ENCODE measurements around the gene SLC27A5. TPM values are rescaled to one million over a fixed set of nuclear protein-coding genes. Genes with fewer than 3 reads are reported as not detected.
A peak's percentile ranks its signal among the peaks of the same experiment; 100 is the strongest.
"Not testable (repeated sequence)": the region's sequence is repeated elsewhere in the genome, so short reads cannot be mapped to it uniquely, and the experiment has no call there.

Gene SLC27A5
- total RNA-seq, 1 experiment from 2014 or later = 1.2 TPM

DNA sequence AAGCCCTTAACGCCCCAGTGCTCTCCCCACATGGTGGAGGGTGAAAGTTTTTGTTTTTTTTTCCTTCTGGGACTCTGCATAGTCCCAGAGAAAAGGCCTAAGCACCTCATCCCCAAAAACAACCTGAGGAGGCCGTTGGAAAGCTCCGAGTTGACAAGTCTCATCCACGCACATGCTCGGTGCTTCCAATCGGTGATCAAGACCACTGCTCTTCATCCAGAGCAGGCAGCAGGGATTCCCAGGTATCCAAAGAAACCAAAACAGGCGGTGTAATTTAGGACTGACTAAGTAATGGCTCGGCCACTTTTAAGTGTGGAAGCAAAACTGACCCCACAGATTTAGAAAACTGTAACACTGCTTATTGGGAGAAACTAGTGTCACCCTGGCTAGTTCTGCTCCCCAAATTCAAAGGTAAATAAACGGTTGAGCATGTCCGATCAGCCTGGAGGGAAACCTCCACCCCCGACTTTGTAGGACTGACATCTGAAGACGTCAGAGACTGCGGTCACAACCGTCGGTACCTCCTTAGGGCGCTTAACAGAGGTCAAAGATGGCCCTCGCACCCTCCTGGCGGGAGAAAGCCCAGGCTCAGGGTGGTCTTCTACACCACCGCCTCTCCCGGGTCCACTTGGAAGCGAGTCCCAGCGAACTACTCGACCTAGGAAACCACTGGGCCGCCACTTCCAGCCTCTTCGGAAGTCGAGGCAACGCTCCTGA is 36.6 kb downstream of the SLC27A5 start:
- H2AFZ ChIP-seq (ENCODE audit: low read length) = peak overlapping the region; percentile 22; the same call in 1 of the 2 replicates
- no peak for DNase-seq
- peaks cover 9% of the 10 kb centered on the region; the same call in 1 of the 2 replicates for H3K79me2 ChIP-seq (ENCODE audit: low read length)
- H3K9me3 ChIP-seq (ENCODE audit: low read length) = no peaks in the 10 kb centered on the region
- peak overlapping the region; percentile 78 for H3K4me3 ChIP-seq (ENCODE audit: low read length)
- peaks cover 28% of the 10 kb centered on the region for H3K4me1 ChIP-seq (ENCODE audit: low read length)
- peak overlapping the region; percentile 91 for H3K9ac ChIP-seq (ENCODE audit: low read length)
- 0 out of 2 replicates have a peak, but pooled peaks cover 8% of the 10 kb centered on the region for H3K36me3 ChIP-seq (ENCODE audit: insufficient read depth, low read length)
- peak overlapping the region; percentile 92 for H3K4me2 ChIP-seq (ENCODE audit: low read depth, low read length, poor library complexity, severe bottlenecking)
- H3K27ac ChIP-seq (ENCODE audit: low read length) = peak overlapping the region; percentile 67
- H3K9me2 ChIP-seq (replicated peaks; ENCODE audit: insufficient read depth, low read length) = no peaks in the 10 kb centered on the region
- no peaks in the 10 kb centered on the region for H4K20me1 ChIP-seq (ENCODE audit: insufficient read depth, low read depth, low read length)
- H3K27me3 ChIP-seq (ENCODE audit: low read length) = no peaks in the 10 kb centered on the region

DNA sequence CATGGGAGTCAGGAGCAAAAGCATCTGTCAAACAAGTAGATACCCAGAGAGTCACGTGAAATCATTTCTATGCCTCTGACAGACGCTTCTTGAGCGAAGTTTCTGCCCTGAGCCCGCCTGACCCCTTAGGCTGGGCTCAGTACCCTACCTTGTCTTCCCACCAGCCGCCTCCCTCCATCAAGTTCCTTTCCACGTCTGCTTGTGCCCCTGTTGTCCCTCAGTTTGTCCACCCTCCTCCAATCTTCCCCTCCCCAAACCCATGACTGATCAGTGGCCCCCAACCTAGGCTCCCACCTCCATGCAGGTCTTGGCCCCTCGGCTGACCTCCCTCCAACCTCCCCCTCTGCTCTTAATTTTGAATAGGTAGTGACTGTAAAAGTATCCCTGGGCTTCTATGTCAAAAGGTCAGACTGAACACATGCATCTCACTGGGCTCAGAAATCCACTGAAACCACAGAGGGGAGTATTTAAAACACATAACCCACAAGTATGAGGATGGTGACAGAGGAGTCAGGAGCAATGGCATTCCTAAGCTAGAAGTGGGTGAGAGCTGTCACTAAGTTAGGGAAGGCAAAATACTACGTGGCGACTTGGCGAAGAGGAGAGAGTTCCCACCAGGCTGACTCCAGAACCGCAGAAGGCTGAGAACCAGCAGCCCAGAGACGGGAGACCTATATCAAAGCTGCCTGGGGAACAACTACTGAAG is 37.3 kb downstream of the SLC27A5 start:
- H3K79me2 ChIP-seq (ENCODE audit: low read length) = peaks cover 11% of the 10 kb centered on the region
- no peaks in the 10 kb centered on the region for H3K27me3 ChIP-seq (ENCODE audit: low read length)
- H3K9ac ChIP-seq (ENCODE audit: low read length) = peak overlapping the region; percentile 91; the same call in 1 of the 2 replicates
- H3K9me3 ChIP-seq (ENCODE audit: low read length) = no peaks in the 10 kb centered on the region
- H2AFZ ChIP-seq (ENCODE audit: low read length) = no peak overlapping the region
- peaks cover 28% of the 10 kb centered on the region for H3K4me1 ChIP-seq (ENCODE audit: low read length)
- no peak overlapping the region for H3K27ac ChIP-seq (ENCODE audit: low read length)
- H3K4me3 ChIP-seq (ENCODE audit: low read length) = peak overlapping the region; percentile 78; the same call in 1 of the 2 replicates
- H3K9me2 ChIP-seq (replicated peaks; ENCODE audit: insufficient read depth, low read length) = no peaks in the 10 kb centered on the region
- peaks cover 8% of the 10 kb centered on the region; the same call in 1 of the 2 replicates for H3K36me3 ChIP-seq (ENCODE audit: insufficient read depth, low read length)
- peak overlapping the region; percentile 92 for H3K4me2 ChIP-seq (ENCODE audit: low read depth, low read length, poor library complexity, severe bottlenecking)
- DNase-seq = no peak
- no peaks in the 10 kb centered on the region for H4K20me1 ChIP-seq (ENCODE audit: insufficient read depth, low read depth, low read length)

DNA sequence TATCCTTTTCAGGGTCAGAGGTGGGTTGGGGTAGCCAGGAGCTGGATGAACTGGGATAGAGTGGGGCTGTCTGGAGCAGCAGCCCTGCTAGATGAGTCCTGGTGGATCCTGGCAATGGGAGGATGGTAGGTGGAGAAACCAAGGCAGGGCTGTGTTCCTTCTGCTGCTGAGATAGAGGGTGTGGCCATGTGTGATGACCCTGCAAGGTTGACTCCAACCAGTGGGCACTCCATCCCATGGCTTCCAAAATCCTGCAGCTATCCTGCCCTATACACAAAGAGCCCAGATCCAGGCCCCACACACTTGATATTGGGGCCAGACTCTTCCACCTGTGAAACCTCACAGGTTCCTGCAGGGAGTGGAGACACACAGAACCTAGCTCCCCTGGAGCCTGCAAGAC is 38.0 kb downstream of the SLC27A5 start:
- no peak overlapping the region for H2AFZ ChIP-seq (ENCODE audit: low read length)
- H3K27ac ChIP-seq (ENCODE audit: low read length) = no peak overlapping the region
- H3K36me3 ChIP-seq (ENCODE audit: insufficient read depth, low read length) = peaks cover 8% of the 10 kb centered on the region; the same call in 1 of the 2 replicates
- peaks cover 28% of the 10 kb centered on the region for H3K4me1 ChIP-seq (ENCODE audit: low read length)
- no peaks in the 10 kb centered on the region for H4K20me1 ChIP-seq (ENCODE audit: insufficient read depth, low read depth, low read length)
- H3K4me2 ChIP-seq (ENCODE audit: low read depth, low read length, poor library complexity, severe bottlenecking) = no peak overlapping the region
- no peaks in the 10 kb centered on the region for H3K27me3 ChIP-seq (ENCODE audit: low read length)
- H3K9me3 ChIP-seq (ENCODE audit: low read length) = no peaks in the 10 kb centered on the region
- peaks cover 17% of the 10 kb centered on the region for H3K79me2 ChIP-seq (ENCODE audit: low read length)
- no peaks in the 10 kb centered on the region for H3K9me2 ChIP-seq (replicated peaks; ENCODE audit: insufficient read depth, low read length)
- no peak for DNase-seq
- H3K4me3 ChIP-seq (ENCODE audit: low read length) = no peak overlapping the region
- peak overlapping the region; percentile 4; the same call in 1 of the 2 replicates for H3K9ac ChIP-seq (ENCODE audit: low read length)

DNA sequence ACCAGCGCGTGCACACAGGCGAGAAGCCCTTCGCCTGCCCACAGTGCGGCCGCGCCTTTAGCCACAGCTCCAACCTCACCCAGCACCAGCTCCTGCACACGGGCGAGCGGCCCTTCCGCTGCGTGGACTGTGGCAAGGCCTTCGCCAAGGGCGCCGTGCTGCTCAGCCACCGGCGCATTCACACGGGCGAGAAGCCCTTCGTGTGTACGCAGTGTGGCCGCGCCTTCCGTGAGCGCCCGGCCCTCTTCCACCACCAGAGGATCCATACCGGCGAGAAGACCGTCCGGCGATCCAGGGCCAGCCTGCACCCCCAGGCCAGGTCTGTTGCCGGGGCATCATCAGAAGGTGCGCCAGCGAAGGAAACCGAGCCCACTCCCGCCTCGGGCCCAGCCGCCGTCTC is 40.1 kb downstream of the SLC27A5 start:
- Histone ChIP-seq H3K9me3 (ENCODE audit: low read length) (no peaks in the 10 kb centered on the region), H3K36me3 (ENCODE audit: insufficient read depth, low read length) (peaks cover 8% of the 10 kb centered on the region; the same call in 1 of the 2 replicates), H3K27me3 (ENCODE audit: low read length) (no peaks in the 10 kb centered on the region), H3K4me2 (ENCODE audit: low read depth, low read length, poor library complexity, severe bottlenecking) (no peak overlapping the region), H3K9me2 (replicated peaks; ENCODE audit: insufficient read depth, low read length) (no peaks in the 10 kb centered on the region), H3K4me1 (ENCODE audit: low read length) (peaks cover 26% of the 10 kb centered on the region), H2AFZ (ENCODE audit: low read length) (no peak overlapping the region), H3K4me3 (ENCODE audit: low read length) (no peak overlapping the region), H3K9ac (ENCODE audit: low read length) (no peak overlapping the region), H3K79me2 (ENCODE audit: low read length) (peaks cover 25% of the 10 kb centered on the region), H4K20me1 (ENCODE audit: insufficient read depth, low read depth, low read length) (peaks cover 8% of the 10 kb centered on the region; the same call in 1 of the 2 replicates), H3K27ac (ENCODE audit: low read length) (no peak overlapping the region)
- no peak for DNase-seq

DNA sequence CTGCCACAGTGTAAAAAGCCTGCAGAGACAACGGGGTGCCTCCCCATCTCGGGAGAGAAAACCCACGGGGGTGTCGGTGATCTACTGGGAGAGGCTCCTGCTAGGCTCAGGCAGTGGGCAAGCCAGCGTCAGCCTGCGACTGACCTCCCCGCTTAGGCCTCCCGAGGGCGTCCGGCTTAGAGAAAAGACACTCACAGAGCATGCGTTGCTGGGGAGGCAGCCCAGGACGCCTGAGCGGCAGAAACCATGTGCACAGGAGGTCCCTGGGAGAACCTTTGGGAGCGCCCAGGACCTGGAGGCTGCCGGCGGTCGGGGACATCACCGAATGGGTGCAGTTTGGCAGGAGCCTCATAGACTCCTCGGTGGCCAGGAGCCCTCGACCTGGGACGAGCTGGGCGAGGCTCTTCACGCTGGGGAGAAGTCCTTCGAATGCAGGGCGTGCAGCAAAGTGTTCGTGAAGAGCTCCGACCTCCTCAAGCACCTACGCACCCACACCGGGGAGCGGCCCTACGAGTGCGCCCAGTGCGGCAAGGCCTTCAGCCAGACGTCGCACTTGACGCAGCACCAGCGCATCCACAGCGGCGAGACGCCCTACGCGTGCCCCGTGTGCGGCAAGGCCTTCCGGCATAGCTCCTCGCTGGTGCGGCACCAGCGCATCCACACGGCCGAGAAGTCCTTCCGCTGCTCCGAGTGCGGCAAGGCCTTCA is 40.8 kb downstream of the SLC27A5 start:
- H3K27me3 ChIP-seq (ENCODE audit: low read length); H3K27ac ChIP-seq (ENCODE audit: low read length); H3K4me3 ChIP-seq (ENCODE audit: low read length); H3K36me3 ChIP-seq (ENCODE audit: insufficient read depth, low read length); H3K4me2 ChIP-seq (ENCODE audit: low read depth, low read length, poor library complexity, severe bottlenecking); H4K20me1 ChIP-seq (ENCODE audit: insufficient read depth, low read depth, low read length); DNase-seq; H3K9ac ChIP-seq (ENCODE audit: low read length); H3K9me3 ChIP-seq (ENCODE audit: low read length); H3K9me2 ChIP-seq (replicated peaks; ENCODE audit: insufficient read depth, low read length); H2AFZ ChIP-seq (ENCODE audit: low read length): not testable (repeated sequence)
- peaks cover 25% of the 10 kb centered on the region for H3K79me2 ChIP-seq (ENCODE audit: low read length)
- H3K4me1 ChIP-seq (ENCODE audit: low read length) = peaks cover 27% of the 10 kb centered on the region

DNA sequence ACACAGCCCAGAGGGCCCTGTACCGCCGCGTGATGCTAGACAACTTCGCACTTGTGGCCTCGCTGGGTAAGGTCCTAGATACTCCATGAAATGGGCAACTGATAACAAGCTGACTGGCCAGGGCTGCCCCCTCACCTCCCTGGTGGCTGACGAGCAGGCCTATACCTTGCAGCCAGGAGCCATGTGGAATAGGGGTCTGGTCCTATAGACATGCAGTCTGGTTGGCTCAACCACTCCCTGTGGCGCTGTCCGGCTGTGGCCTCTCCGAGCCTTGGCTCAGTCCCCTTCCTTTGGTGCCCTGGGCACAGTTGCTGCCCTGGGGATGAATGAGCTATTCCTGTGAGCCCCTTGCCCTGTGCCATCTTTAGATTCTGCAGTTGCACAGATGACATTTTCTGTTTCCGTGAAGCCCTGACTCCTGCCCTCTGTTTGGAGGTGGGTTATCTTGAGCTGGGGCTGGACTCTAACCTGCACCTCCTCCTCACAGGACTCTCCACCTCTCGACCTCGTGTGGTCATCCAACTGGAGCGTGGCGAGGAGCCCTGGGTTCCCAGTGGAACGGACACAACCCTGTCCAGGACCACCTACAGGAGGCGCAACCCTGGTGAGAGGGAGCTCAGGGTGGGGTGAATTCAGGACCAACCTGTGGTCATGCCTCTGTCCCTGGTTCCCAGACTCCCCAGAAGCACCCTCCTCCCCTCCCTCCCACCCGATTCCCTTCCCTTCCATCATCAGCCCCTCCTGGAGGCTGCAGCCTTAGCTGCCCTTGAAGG is 42.4 kb downstream of the SLC27A5 start:
- no peak for DNase-seq
- no peak overlapping the region for H3K9ac ChIP-seq (ENCODE audit: low read length)
- H4K20me1 ChIP-seq (ENCODE audit: insufficient read depth, low read depth, low read length) = peaks cover 8% of the 10 kb centered on the region; the same call in 1 of the 2 replicates
- no peaks in the 10 kb centered on the region for H3K9me2 ChIP-seq (replicated peaks; ENCODE audit: insufficient read depth, low read length)
- no peaks in the 10 kb centered on the region for H3K27me3 ChIP-seq (ENCODE audit: low read length)
- peaks cover 8% of the 10 kb centered on the region; the same call in 1 of the 2 replicates for H3K36me3 ChIP-seq (ENCODE audit: insufficient read depth, low read length)
- H3K27ac ChIP-seq (ENCODE audit: low read length) = no peak overlapping the region
- H3K79me2 ChIP-seq (ENCODE audit: low read length) = peaks cover 25% of the 10 kb centered on the region
- H3K4me3 ChIP-seq (ENCODE audit: low read length) = no peak overlapping the region
- no peak overlapping the region for H2AFZ ChIP-seq (ENCODE audit: low read length)
- no peaks in the 10 kb centered on the region for H3K9me3 ChIP-seq (ENCODE audit: low read length)
- H3K4me2 ChIP-seq (ENCODE audit: low read depth, low read length, poor library complexity, severe bottlenecking) = no peak overlapping the region
- H3K4me1 ChIP-seq (ENCODE audit: low read length) = peaks cover 21% of the 10 kb centered on the region

DNA sequence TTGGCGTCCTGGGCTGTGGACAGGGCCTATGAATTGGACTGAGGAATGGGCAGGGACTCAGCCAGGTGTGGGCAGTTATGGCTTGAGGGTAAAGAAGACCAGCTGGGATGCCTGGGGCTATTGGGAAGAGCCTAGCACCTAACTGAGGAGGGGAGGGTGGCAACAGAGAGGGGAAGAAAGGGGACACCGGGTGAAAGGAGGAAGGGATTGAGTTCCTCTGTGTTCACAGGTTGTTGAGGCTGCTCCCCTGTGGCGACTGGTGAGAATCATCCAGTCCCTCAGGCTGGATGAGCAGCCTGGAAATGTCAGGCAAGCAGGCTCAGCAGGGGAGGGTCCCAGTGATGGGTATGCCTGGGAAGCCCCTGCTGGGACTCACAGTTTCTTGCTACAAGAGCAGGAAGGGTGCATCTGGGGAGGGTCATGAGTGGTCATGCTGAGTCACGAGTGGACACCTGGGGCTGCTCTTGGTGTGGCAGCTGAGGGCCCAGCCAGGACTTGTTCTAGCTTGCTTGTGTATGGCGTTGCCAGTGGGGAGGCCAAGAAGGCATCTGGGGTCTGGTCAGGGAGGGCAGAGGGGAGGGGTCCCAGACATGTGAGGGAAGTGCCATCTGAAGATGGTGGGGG is 43.5 kb downstream of the SLC27A5 start:
- no peaks in the 10 kb centered on the region for H3K9me2 ChIP-seq (replicated peaks; ENCODE audit: insufficient read depth, low read length)
- H4K20me1 ChIP-seq (ENCODE audit: insufficient read depth, low read depth, low read length) = peaks cover 8% of the 10 kb centered on the region; the same call in 1 of the 2 replicates
- peaks cover 8% of the 10 kb centered on the region; the same call in 1 of the 2 replicates for H3K36me3 ChIP-seq (ENCODE audit: insufficient read depth, low read length)
- no peak for DNase-seq
- H3K9me3 ChIP-seq (ENCODE audit: low read length) = no peaks in the 10 kb centered on the region
- H3K4me1 ChIP-seq (ENCODE audit: low read length) = peaks cover 21% of the 10 kb centered on the region
- peak overlapping the region; percentile 83 for H3K4me2 ChIP-seq (ENCODE audit: low read depth, low read length, poor library complexity, severe bottlenecking)
- no peak overlapping the region for H2AFZ ChIP-seq (ENCODE audit: low read length)
- peaks cover 25% of the 10 kb centered on the region for H3K79me2 ChIP-seq (ENCODE audit: low read length)
- H3K9ac ChIP-seq (ENCODE audit: low read length) = peak overlapping the region; percentile 83
- H3K27me3 ChIP-seq (ENCODE audit: low read length) = no peaks in the 10 kb centered on the region
- no peak overlapping the region for H3K27ac ChIP-seq (ENCODE audit: low read length)
- peak overlapping the region; percentile 77 for H3K4me3 ChIP-seq (ENCODE audit: low read length)
